A549 (cell line): ENCODE data around the gene ACSL4. TPM values are rescaled to one million over a fixed set of nuclear protein-coding genes. Genes with fewer than 3 reads are reported as not detected.

Experiments
- ATAC-seq, 2 experiments: fragments of 200-7000 bp in 1 of 2; fragments of >200 bp in 1 of 2; cut with Nextera tagmentation in 1 of 2; cut with Tn5 transposase in 1 of 2; 3 replicates each; pipeline versions ENCODE4 v1.8.0 to v1.9.1; 2018 to 2020; ENCODE audit warnings: mild to moderate bottlenecking in 1 of 2, moderate library complexity in 1 of 2
- CTCF ChIA-PET: fragments of 300-600 bp; sonication (Branson Sonifier 250); formaldehyde crosslinking; extraction: SDS; loops from one replicate; lab custom pipeline; 2021; ENCODE audit warnings: antibody characterized with exemption, inconsistent platforms; lab: Yijun Ruan, JAX
- POLR2A ChIA-PET: fragments of 350-600 bp; formaldehyde crosslinking; extraction: SDS; loops from one replicate; lab custom pipeline; 2021; ENCODE audit warnings: antibody characterized with exemption, inconsistent platforms; lab: Yijun Ruan, JAX
- DNase-seq, 2 experiments: peaks; one replicate each; pipeline versions ENCODE4 v3.0.0 to v3.0.0-alpha.2; 2011 to 2016; ENCODE audit warnings: low read depth in 1 of 2, low spot score in 1 of 2
- FAIRE-seq: peaks from 2 replicates; lab custom pipeline; 2011; peaks lifted over from hg19 to GRCh38; lab: Jason Lieb, UNC
- H3K27ac ChIP-seq, 2 experiments: fragments of >200 bp; sonication (Bioruptor Twin); formaldehyde crosslinking; 3 replicates each; pipeline ENCODE4 v1.5.1; 2016 to 2017
- H3K4me1 ChIP-seq: fragments of >200 bp; sonication (Bioruptor Twin); formaldehyde crosslinking; 3 replicates; pipeline ENCODE4 v1.6.1; 2016
- H3K4me2 ChIP-seq: fragments of >200 bp; sonication (Bioruptor Twin); formaldehyde crosslinking; 3 replicates; pipeline ENCODE4 v1.6.1; 2016
- H3K4me3 ChIP-seq: fragments of >200 bp; sonication (Bioruptor Twin); formaldehyde crosslinking; 3 replicates; pipeline ENCODE4 v1.5.1; 2016
- H3K9me3 ChIP-seq: fragments of >200 bp; sonication (Bioruptor Twin); formaldehyde crosslinking; 3 replicates; pipeline ENCODE4 v1.6.1; 2016
- CBX2 ChIP-seq: fragments of 200-600 bp; sonication (generic); IDR thresholded peaks from 2 replicates; pipeline ENCODE4 v1.6.1; 2016; ENCODE audit warnings: low read depth, mild to moderate bottlenecking, borderline replicate concordance
- CHD2 ChIP-seq: fragments of 150-350 bp; IDR thresholded peaks from 2 replicates; pipeline ENCODE4 v1.6.1; 2014; ENCODE audit warnings: low read length; ENCODE audit not compliant: partially characterized antibody
- E2F6 ChIP-seq: IDR thresholded peaks from 2 replicates; pipeline ENCODE4 v1.6.1; 2012; ENCODE audit warnings: low read depth, borderline replicate concordance
- ESRRA ChIP-seq: fragments of 150-350 bp; IDR thresholded peaks from 2 replicates; pipeline ENCODE4 v1.6.1; 2014; ENCODE audit warnings: mild to moderate bottlenecking, low read length, borderline replicate concordance
- GATA3 ChIP-seq: IDR thresholded peaks from 2 replicates; pipeline ENCODE4 v1.6.1; 2012; ENCODE audit warnings: borderline replicate concordance
- HOXB5 ChIP-seq: fragments of 250-450 bp; sonication (Bioruptor Pico); IDR thresholded peaks from 2 replicates; pipeline ENCODE4 v1.5.0; 2020; ENCODE audit warnings: mild to moderate bottlenecking, moderate library complexity
- JUN ChIP-seq, 2 experiments: fragments of >200 bp; sonication (Bioruptor Twin); formaldehyde crosslinking; IDR thresholded peaks; 2 replicates in 1 of 2; 3 replicates in 1 of 2; pipeline ENCODE4 v1.6.1; 2016 to 2017
- MAZ ChIP-seq: fragments of 150-350 bp; IDR thresholded peaks from 2 replicates; pipeline ENCODE4 v1.6.1; 2014; ENCODE audit warnings: antibody characterized with exemption, low read depth, low read length, borderline replicate concordance
- PBX3 ChIP-seq: IDR thresholded peaks from 2 replicates; pipeline ENCODE4 v1.6.1; 2012
- PHF8 ChIP-seq: fragments of 200-600 bp; sonication (generic); IDR thresholded peaks from 2 replicates; pipeline ENCODE4 v1.6.1; 2016; ENCODE audit warnings: low read depth, mild to moderate bottlenecking, antibody characterized with exemption, moderate library complexity, borderline replicate concordance
- RFX5 ChIP-seq: fragments of 450-650 bp; IDR thresholded peaks from 2 replicates; pipeline ENCODE4 v1.7.1; 2014; ENCODE audit warnings: antibody characterized with exemption, mild to moderate bottlenecking, moderate library complexity
- RNF2 ChIP-seq: fragments of 200-600 bp; sonication (generic); IDR thresholded peaks from 2 replicates; pipeline ENCODE4 v1.6.1; 2016; ENCODE audit warnings: low read depth, mild to moderate bottlenecking, antibody characterized with exemption, moderate library complexity, borderline replicate concordance
- TFCP2L1 ChIP-seq: fragments of 250-450 bp; sonication (Bioruptor Pico); IDR thresholded peaks from 2 replicates; pipeline ENCODE4 v1.5.0; 2021; ENCODE audit warnings: mild to moderate bottlenecking
- TP53 ChIP-seq: fragments of 250-450 bp; sonication (Bioruptor Pico); IDR thresholded peaks from 2 replicates; pipeline ENCODE4 v1.5.0; 2021; ENCODE audit warnings: mild to moderate bottlenecking, moderate library complexity
- ZSCAN20 ChIP-seq: fragments of 250-450 bp; sonication (Bioruptor Pico); IDR thresholded peaks from 2 replicates; pipeline ENCODE4 v1.8.0; 2022; ENCODE audit warnings: mild to moderate bottlenecking, moderate library complexity
- WGBS: methylation state at CpG from one replicate; pipeline ENCODE4 v1.1.6; 2017; ENCODE audit errors: missing lambda C conversion rate; 5-methylcytosine and 5-hydroxymethylcytosine counted together
- polyA plus RNA-seq, 4 experiments: library from polyadenylated mRNA; depleted of rRNA in 3 of 4; stranded (reverse); fragments of >200 nt; fragmentation: RNase III in 1 of 4; extraction: RNeasy Plus Mini Kit Qiagen cat#74134 plus additional on column Dnase treatment in 1 of 4; gene quantifications; 2 replicates in 3 of 4; 3 replicates in 1 of 4; pipeline ENCODE4 v1.2.3, GENCODE V29; 2011 to 2017

ACSL4 gene
- polyA plus RNA-seq, 2 of the 4 experiments (the other 2 are of a cell fraction) = 31.6 to 36.8 TPM

- H3K27ac ChIP-seq = no peak overlapping the region
- peaks cover 11% of the 10 kb centered on the region for H3K4me1 ChIP-seq
- FAIRE-seq (no peak), DNase-seq (no peak), ATAC-seq (no peak)
- POLR2A ChIA-PET = no interaction called here
- H3K9me3 ChIP-seq = no peaks in the 10 kb centered on the region
- CTCF ChIA-PET = interaction anchor here (0.6 to 2.5 kb wide), 3 partner anchors 41 to 184 kb away, joined by 3 to 9 read pairs (median 3); no protein-coding TSS in a partner anchor
- TF ChIP-seq GATA3 (no peak), TFCP2L1 (no peak)
- H3K4me2 ChIP-seq = no peak overlapping the region
- no peak overlapping the region for H3K4me3 ChIP-seq
- 91% methylated on average over 5 of the region's 5 CpGs for whole genome bisulfite sequencing
Measured at GRCh38 chrX:109707319-109707718, 25.7 kb downstream of the ACSL4 start.

GRCh38 chrX:109704563-109704962 is 28.5 kb downstream of the ACSL4 start:
- Histone ChIP-seq H3K4me2 (no peak overlapping the region), H3K9me3 (no peaks in the 10 kb centered on the region), H3K4me1 (peaks cover 9% of the 10 kb centered on the region), H3K4me3 (no peak overlapping the region), H3K27ac (no peak overlapping the region)
- no peak for DNase-seq
- no peak for ATAC-seq
- no peak for TF ChIP-seq PBX3
- no peak for TF ChIP-seq TFCP2L1
- no peak for TF ChIP-seq CHD2
- TF ChIP-seq TP53 = no peak
- no peak for TF ChIP-seq ZSCAN20 (CRISPR knock-in tag)
- no peak for TF ChIP-seq PHF8
- TF ChIP-seq ESRRA = no peak
- no peak for TF ChIP-seq RNF2
- no peak for TF ChIP-seq HOXB5 (CRISPR knock-in tag)
- TF ChIP-seq MAZ = no peak
- no peak for TF ChIP-seq E2F6
- CTCF ChIA-PET = interaction anchor here (1.9 to 2.6 kb wide), 2 partner anchors 152 to 186 kb away, joined by 5 to 13 read pairs; no protein-coding TSS in a partner anchor
- no peak for FAIRE-seq
- POLR2A ChIA-PET = no interaction called here

GRCh38 chrX:109697855-109698254 is 35.2 kb downstream of the ACSL4 start:
- WGBS = 61% methylated on average over 2 of the region's 2 CpGs
- H3K27ac ChIP-seq = no peak overlapping the region
- CTCF ChIA-PET = interaction anchor here (0.7 kb wide), 1 partner anchor 449 kb away, joined by 4 read pairs; no protein-coding TSS in a partner anchor

More at GRCh38 chrX:109697855-109698254, 35.2 kb downstream of the ACSL4 start:
- DNase-seq = no peak
- no peak for ATAC-seq
- Histone ChIP-seq H3K4me2 (no peak overlapping the region), H3K9me3 (no peaks in the 10 kb centered on the region), H3K4me3 (no peak overlapping the region), H3K4me1 (peaks cover 16% of the 10 kb centered on the region; the same call in 2 of the 3 replicates)
- no peak for FAIRE-seq
- POLR2A ChIA-PET = no interaction called here
- TF ChIP-seq MAZ (no peak), RFX5 (no peak), CBX2 (no peak), PBX3 (no peak), E2F6 (no peak), JUN (IDR thresholded peaks at IDR 0.05) (no peak)
